ENCODE data around the gene SETD3. TPM values are rescaled to one million over a fixed set of nuclear protein-coding genes. Genes with fewer than 3 reads are reported as not detected.

The SETD3 gene
- polyA plus RNA-seq, 1 donor = 73.5 TPM

DNA sequence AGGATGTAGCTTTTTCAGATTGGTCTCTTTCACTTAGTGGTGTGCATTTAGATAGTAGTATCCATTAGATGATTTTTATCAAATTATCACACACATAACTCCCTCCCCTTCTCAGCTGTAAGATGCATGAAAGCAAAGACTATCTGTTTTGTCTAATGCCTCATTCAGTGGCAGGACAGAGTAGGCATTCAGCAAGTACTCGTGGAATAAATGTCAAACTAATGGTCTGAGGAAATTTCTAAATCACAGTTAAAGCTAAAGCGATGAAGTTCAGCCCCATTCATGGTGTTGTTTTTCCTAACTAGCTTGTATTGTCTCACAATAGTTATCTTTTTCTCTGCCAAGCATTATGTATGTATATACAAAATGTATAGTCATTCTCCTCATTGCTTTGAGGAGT lies 16.7 kb upstream of the SETD3 start:
- no peak for DNase-seq

DNA sequence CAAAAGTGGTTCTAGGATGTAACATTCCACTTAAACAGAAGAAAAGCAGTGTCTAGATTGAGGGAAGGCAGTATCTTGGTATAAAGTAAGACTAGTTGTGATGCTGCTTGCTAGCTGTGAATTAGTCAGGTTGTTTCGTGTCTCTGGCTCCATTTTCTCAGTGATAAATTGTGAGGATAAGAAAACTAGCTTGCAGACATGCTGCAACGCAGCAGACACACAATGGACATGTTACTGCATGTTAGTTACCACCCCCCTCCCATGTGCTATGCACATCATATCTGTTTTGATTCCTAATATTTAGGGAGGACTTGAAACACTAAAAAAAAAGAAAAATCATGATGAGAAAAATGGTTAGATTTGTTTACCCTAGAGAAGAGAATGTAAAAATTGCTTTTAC lies 3.4 kb upstream of the SETD3 start:
- no peak for DNase-seq

DNA sequence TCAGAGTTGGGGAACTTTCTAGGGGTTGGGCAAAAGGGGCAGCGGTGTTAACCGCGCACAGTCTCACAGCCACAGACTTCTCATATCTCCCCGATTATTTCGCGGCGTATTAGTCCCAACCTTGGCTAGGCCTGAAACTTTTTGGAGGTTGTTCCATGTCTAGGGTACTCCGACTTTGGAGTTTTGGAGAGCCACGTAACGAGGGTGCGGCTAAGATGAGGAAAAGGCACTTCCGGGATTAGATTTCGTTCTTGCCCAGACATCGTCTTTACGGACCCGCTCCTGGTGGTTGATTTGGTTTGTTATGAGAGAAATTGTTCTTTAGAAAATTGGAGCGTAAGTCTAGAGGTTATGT lies 1.1 kb upstream of the SETD3 start:
- DNase-seq = peak; percentile 32

DNA sequence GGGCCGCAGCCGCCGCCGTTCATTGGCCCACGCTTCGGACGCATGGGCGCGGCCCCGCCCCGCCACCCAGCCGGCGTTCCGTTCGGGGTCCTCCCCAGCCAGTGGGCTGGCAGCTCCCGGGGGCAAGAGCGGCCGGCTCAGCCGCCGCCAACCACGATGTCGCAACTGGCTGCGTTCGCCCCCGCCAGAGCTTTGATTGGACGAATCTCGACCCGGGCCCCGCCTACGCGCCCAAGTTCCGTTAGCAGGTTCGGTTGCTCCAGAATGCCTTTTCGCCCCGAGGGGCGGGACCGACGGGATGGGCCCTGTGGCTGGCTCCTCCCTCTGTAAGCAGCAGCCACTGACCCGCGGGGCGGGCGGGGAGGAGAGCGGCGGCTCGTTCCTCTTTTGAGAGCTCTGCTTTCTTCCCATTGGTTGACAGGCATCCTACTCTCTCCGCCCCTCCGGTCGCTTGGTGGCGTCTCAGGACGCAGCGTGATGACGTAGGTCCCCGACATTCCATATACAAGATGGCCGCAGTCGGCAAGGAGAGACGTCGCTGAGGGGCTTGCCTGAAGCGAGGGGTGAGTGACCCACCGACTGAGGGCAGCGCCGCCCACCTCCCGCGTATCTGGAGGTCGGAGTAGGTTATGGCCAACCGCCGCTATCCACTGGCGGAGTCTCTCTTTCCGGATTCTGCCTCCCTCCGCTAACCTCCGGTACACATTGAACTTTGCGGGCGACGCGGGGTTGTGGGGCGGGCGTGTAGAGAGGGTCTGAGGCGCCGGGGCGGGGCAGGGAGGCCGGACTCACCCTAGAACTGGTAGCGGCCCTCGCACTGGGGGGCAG lies 472 bp upstream of the SETD3 start, which contains the start of gene CCNK:
CCNK (plus strand) TSS at position 493 of the 828 bp plus-strand sequence. CDS start 11,269 bp downstream, outside the sequence.
- peak; percentile 100 for DNase-seq

DNA sequence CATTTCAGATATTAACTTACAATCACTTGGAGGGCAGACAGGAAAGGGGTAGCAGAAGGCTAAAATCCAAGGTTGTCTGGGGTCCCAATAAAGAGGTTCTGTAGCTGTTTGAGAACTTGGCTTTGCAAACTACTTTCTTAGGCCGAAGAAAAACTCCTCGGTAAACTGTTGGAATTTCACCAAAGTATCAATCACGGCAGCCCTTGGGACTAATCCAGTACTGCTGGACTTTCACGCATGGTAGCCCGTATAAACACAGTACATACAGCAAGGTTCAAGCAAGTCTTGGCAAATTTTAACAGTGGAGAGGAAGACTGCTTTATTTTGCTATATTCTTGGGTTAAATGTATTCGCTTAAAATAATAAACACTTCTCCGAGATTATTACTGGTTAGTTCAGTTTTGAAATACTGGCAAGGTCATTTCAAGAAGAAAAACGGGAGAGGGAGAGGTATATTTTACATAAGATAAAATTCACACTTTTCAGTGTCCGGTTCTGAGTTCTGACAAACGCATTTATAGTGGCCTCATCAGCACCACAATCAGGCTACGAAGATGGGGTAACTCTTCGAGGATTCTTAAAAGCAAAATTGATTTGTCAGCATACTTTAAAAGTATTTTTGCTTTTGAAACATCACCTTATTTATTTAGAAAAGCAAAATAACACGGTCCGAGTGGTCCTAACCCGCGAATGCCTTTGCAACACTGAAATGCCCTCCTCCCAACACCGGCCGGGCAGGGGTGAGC lies 1.3 kb downstream of the SETD3 start:
- DNase-seq = no peak

DNA sequence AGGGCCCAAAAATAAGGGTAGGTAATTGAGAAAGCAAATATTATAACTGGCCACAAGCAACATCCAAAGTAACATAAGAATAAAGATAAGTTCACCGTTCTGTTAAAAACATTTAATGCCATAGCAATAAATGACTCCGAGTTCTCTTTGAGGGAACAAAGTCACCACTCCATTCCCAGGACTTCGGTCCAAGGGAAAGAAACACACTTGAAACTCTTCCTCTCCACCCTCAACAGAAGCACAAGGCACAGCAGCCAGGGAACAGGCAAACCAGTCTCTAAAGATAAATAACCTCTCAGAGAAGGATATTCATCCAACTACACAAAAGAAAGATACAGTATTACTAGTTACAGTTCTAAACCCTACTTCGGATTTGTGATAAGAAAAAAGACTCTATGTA lies 2.5 kb downstream of the SETD3 start:
- DNase-seq = no peak

DNA sequence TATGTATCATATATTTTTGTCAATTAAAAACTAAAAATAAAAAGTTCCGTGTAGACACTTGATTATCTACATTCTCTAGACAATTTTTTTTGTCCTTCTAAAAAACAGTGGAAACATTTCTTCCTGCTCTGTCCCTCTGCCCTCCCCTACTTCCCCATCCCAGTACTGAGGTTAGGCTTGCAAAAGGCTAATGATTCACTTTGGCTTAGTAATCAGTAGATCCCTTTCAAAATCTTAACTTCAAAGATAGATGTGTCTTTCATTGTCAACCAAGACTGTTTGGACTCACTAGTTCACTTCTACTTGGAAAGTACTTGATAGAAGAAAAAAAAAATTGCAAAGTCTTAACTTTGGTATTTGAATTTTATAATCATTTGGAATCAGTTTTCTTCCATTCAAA lies 3.8 kb downstream of the SETD3 start:
- DNase-seq = no peak

DNA sequence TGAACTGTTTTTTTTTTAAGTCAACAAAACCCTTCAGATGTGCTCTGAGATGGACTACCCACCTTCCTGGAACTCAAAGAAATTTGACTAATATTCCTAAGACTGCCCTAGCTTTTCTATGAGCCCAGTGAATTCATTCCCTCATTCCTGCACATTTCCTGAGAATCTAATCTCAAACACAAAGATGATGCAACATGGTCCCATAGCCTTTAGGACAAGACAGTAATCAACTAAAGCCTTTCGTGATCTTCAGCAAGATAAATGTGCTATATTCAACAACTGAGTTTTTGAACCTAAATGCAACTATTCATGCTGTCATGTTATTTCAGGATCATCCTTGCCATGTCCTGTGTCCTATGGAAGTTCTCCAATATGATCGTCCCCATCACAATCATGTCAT lies 5.0 kb downstream of the SETD3 start:
- no peak for DNase-seq

DNA sequence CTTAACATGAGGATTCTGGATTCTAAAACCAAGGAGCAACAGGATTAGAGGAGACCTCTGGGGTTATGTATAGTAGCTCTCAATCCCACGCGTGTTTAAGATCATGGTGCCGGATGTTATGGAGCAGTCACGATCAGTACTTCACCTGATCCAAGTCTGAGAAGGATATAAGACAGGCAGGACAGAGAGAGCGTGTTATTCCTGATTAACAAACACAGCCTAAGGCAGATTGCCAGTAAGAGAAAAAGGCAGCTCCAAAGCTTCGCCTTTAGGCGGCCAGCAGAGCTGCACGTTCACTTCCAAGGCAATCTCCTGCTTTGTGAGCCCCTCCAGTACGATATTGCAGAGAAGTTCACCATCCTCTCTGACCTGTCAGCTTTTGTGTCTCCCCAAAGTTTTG lies 5.5 kb downstream of the SETD3 start:
- DNase-seq = no peak

DNA sequence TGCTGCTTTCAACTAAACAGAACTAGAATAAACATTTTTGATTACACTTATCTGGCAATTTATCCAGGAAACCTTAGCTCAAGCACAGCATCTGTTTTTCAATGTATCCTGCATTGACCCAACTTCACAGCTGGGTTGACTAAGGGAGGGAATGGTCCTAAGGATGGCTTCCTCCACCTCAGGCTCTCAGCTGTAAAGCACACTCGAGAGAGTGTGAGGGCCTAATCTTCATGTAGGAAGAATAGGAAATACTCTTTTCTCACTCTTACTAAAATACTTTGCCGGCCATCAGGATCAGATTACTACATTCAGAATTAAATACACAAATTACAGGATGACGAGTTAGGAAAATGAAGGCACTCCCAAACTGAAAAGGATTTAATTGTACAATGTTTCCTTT lies 7.2 kb downstream of the SETD3 start:
- no peak for DNase-seq

DNA sequence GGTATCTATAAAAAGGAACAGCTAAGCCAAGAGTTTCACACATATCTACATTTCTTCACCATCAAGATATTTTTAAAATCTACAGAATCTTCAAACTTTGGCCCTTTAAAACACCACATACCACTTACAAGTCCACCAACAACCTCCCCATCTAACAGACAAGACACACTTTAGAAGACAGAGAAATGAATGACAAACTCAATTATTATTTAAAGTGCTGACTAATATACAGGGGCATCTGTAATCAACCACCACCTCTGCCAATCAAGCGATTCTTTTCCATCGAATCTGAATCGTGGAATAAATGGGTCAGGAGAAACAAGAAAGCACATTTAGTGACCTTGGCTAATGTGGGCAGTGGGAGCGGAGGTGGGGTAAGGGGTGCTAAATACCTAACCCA lies 7.7 kb downstream of the SETD3 start:
- no peak for DNase-seq

DNA sequence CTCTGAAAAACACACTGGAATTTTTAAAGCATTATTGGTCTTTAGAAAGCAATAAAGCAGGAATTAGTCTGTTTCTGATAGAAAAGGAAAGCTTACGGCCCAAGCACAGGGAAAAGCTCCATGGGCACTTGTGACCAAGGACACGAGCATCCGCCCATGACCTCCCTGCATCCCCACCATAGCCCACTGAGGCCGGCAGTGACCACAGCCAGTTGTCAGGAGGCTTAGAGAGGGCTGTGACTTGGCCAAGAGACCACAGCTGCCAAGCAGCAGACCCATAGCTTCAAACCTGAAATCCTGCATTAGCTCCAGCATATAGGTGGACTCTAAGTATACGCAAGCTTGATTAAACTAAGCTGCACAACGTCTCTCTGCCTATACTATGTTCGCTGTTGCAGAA lies 8.9 kb downstream of the SETD3 start:
- no peak for DNase-seq

DNA sequence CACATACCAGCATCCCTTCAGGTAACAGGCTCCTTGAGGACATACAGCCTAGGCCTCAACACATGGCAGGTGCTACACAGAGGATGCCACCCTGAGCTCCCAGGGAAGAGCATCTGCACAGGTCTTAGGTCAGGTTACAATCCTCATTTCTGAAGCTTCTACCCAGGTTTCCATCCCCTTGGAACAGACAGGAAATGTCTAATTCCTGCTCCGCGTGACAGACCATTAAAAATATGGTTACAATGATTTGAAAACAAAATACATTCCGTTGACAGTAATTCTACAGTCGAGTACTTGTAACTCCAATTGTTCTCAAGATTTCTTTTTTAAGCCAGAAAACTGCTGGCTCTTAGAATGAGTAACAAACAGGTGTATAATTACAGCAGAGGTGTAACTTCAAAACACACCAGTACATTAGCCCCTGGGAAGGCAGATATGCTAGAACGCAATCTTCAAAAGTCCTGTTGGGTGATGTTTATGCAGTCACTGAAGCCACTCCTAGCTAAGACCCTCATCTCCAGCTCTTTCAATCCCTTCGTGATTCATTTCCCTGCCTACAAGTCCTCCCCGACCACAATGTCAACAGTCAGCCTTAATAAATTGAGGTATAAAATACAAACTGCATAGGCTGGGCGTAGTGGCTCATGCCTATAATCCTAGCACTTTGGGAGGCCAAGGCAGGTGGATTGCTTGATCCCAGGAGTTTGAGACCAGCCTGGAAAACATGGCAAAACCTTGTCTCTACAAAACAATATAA lies 11.6 kb downstream of the SETD3 start:
- DNase-seq = no peak

DNA sequence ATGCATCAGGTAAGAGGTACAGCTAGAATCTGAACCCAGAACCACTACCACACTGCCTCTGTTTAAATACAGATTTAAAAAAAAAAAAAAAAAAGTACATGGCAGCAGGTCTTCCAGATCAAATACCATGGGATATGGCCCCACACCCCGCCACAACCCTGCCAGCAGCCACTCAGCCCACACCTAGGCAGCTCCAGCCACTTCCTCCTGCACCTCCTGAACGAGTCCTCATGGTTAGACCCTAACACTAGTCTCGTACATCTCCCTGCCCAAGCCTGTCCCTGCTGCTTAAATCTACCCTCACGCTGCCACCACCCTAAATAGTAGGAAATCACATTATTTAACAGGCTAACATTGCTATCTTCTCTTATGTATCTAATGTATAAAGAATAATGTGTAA lies 12.6 kb downstream of the SETD3 start:
- no peak for DNase-seq

DNA sequence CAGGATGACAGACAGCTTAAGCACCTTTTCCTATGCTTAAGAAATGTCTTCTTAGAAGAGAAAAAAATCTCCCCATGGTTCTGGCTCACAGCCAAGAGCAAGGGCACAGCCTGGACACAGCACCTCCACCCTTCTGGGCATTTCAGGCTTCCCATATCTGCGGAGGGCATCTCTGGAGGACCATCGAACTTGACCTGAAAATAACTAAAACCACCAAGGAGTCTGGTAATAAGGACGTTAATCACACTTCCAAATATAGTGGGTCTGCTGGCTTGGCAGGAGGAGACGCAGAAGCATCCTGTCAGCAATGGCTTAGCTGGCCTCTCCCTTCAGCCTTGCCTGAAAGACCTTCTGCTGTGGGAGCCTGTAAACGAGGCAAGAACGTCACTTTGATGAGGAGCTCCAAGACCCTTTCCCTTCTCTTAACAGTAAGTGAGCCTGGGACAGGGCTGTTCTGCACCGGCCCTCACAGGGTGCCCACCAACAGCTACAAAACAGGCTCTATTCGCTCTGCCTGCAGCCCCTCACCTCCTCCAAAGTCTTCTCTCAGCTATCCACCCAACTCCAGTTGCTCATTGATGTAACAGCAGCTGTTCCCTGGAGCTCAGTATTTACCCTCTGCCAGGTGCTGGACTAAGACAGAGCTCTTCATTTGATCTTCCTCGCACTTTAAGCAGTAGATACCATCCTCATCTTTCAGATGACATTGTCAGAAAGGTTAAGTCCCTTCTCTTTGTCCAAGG lies 13.2 kb downstream of the SETD3 start:
- no peak for DNase-seq

DNA sequence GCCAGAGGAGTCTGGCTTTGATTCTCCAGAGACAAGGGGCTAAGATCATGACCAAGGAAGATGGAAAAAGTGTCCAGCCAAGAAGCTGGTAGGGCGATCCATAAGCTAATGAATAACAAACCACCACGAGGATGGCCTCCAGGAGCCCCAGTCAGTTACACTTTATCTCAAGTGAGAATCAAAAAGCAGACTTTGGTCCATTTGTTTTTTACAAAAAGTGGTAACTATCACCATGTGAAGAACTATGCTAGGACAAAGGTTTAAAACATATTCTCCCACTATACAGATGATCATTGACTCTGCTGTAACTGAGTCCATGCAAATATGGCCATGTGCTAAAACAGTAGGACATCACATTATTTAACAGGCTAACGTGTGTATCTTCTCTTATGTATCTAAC lies 13.9 kb downstream of the SETD3 start:
- DNase-seq = no peak

DNA sequence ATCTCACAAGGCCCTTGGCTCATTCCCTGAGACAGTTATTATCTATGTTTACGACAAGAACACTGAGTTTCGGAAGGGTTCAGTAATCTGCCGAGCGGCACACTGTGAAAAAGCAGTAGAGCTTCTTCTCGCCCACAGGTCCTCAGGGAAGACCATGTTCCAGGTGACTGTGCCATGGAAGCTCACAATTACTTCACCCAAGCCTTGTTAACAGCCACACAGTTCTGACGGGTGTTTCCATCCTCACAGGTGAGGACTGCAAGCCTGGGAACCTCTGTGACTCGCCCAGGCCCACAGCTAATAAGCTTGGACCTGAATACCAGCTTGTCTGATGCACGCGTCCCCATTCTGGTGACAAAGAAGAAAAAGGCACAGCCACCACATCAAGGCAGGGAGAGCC lies 15.4 kb downstream of the SETD3 start:
- DNase-seq = no peak

DNA sequence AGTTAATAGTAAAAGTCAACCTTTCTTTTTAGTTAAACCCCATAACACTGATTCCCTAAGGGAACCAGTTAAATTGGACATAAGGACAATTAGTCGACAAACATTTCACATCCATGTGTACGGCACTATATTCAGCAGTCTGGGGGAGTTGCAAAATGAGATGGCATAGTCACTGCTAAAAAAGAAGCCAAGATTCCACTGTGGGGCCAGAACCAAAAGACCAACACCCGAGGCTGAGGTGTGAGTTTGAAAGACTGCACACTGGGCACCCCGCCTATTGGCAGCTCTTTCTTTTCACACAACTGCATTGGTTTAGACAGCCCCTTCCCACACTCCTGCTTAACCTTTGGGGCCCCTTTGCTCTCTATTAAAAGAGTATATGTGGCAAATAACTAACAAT lies 16.7 kb downstream of the SETD3 start:
- DNase-seq = no peak

DNA sequence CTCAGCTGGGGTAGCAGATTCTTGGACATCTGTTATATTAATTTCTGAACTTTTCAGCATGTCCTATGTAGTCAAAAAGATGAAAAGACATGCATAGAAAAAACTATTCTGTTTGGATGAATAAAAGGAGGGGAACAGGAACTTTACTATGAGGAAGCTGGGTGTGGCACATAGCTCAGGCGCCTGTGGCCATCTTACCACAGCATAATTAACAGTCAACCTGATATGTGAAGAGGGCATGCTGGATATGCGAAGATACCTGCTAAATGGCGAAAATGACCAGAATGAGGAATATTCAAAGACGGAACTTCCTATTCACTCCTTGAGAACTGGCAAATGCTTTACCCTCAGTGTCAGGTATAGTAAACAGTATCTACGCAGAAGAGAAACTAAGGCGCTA lies 18.4 kb downstream of the SETD3 start:
- DNase-seq = no peak

DNA sequence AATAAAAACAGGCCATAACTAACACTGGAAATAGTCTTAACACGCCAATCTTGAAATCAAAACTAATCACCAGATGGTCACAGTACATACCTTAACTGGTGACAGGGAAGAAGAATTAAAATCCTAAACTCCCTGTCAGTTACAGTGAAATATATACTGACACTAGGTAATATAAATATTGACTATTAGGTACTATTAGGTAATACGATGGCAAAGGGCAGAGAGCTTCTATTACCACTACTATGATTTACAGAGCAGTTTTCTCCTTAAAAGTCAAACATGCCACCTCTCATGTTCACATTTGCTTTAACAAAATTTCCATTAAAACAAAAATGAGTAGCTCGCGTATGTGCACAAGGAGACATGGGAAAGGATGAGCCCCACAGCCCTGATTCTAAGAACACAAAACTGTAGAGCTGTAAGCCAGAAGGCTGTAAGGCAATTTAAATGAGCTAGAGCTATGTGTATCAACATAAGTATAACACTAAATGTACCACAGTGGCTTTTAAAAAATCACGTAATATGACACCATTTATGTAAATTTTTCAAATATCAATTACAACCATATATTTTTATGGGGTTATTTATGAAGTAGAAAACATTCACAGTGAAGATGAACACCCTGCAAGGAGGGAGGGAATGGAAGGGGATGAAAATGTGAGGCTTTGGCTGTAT lies 19.1 kb downstream of the SETD3 start:
- DNase-seq = no peak

DNA sequence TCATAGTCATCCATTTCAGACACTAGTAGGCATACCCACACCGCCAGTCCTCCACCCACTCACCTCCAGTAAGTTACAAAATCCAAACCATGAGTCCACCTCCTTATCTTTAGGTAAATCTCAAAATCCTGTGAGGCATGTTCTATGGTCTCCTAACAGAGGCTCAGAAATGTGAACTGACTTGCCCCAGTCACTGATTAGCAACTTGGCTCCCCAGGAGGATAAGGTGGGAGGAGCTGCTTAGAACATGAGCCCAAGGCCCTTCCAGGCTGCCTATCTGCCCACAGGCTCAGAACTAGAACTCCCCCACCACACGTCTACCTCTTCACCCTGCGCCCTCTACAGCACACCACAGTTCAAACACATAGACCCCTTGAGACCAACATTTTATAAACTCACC lies 19.9 kb downstream of the SETD3 start:
- DNase-seq = no peak

DNA sequence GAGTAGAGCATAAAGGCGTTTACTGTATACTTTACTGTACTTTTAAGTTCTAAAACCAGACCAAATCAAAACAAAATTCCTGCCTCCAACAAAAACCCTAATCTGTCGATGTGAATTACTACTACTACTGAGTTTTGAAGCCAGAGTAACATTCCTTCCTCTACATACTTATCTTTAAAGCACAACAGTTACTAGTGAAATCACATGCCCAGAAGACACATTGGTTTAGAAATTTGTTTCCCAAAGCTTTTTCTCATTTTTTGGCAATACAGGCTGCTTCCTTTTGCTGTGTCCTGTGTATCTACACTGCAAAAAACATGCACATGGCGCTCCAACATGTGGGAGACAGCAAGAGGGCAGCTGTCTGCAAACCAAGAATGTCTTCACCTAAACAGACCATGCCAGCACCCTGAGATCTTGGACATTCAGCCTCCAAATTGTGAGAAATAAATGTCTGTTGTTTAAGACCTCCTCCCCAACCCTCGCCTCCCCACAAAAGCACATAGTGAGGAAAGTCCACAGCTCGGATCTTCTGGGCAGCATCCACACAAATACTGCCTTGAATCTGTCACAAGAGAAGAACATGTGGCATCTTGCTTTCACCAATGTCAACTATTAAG lies 21.1 kb downstream of the SETD3 start:
- no peak for DNase-seq

All from hindlimb muscle (tissue), 1 donor.